ENCODE measurements around the gene PARVB.

DNA sequence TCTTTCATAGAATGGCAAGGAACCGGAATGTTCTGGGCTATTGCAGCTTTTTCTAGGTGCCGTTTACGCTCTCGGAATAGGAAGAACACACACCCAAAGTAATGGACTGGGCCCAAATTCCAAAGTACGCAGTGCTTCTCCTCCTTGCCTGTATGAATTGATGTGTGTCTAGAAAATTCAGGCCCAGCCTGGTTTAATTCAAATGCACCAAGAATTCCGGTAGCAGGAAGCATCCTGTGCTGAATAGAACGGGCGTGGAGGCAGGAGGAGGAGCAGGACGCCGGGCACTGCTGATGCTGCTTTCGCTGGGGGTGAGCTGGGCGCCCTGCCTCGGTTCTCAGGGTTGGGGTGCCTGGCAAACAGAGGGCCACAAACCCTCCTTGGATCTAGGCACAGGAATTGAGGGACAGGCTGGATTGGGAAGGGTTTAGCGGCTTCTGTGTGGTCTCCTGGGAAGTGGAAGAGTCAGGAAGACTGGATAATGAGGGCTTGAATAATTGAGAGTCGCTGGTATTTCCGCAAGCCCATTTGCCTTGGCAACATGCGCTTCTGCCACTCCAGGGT lies 2.0 kb downstream of the PARVB start:
- TF ChIP-seq, protein P1, sequence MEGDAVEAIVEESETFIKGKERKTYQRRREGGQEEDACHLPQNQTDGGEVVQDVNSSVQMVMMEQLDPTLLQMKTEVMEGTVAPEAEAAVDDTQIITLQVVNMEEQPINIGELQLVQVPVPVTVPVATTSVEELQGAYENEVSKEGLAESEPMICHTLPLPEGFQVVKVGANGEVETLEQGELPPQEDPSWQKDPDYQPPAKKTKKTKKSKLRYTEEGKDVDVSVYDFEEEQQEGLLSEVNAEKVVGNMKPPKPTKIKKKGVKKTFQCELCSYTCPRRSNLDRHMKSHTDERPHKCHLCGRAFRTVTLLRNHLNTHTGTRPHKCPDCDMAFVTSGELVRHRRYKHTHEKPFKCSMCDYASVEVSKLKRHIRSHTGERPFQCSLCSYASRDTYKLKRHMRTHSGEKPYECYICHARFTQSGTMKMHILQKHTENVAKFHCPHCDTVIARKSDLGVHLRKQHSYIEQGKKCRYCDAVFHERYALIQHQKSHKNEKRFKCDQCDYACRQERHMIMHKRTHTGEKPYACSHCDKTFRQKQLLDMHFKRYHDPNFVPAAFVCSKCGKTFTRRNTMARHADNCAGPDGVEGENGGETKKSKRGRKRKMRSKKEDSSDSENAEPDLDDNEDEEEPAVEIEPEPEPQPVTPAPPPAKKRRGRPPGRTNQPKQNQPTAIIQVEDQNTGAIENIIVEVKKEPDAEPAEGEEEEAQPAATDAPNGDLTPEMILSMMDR (IDR thresholded peaks at IDR 0.05), result no peak
- no peak for TF ChIP-seq POLR2A (IDR thresholded peaks at IDR 0.05)

Data from body of pancreas (tissue), 4 donors.